Fibroblast of pulmonary artery (primary cell): ENCODE results near the gene POU3F1.
A peak's percentile ranks its signal among the peaks of the same experiment; 100 is the strongest.

Experiments used
- DNase-seq: peaks from one replicate; pipeline ENCODE4 v3.0.0-alpha.2; 2010; ENCODE audit warnings: low read depth
- H3K4me3 ChIP-seq: replicated peaks from 2 replicates; pipeline ENCODE4 v1.5.1; 2011; ENCODE audit warnings: low read depth, mild to moderate bottlenecking, control low read depth, low read length, moderate library complexity
- CTCF ChIP-seq: IDR thresholded peaks from 2 replicates; pipeline ENCODE4 v1.5.1; 2011; ENCODE audit warnings: mild to moderate bottlenecking, control low read depth, low read length, inconsistent platforms; ENCODE audit errors: missing control alignments

POU3F1 gene

GRCh38 chr1:38012363-38013226, 34.0 kb downstream of the POU3F1 start, which contains the start of gene UTP11:
Gene UTP11, plus strand, starts transcription at chr1:38012734. Its CDS starts 69 bp downstream, at chr1:38012803.
- peak within 1 kb of the TSS; percentile 71 for H3K4me3 ChIP-seq
- no peak for TF ChIP-seq CTCF
- peak; percentile 100 for DNase-seq

GRCh38 chr1:38009841-38010180, 36.8 kb downstream of the POU3F1 start:
- no peak overlapping the region for H3K4me3 ChIP-seq
- DNase-seq, result no peak
- no peak for TF ChIP-seq CTCF

GRCh38 chr1:38009088-38009840, 37.3 kb downstream of the POU3F1 start:
- DNase-seq, result peak; percentile 84
- H3K4me3 ChIP-seq, result no peak overlapping the region

GRCh38 chr1:38006008-38006828, 40.4 kb downstream of the POU3F1 start:
- peak overlapping the region; percentile 34 for H3K4me3 ChIP-seq
- DNase-seq, result no peak
- TF ChIP-seq CTCF, result no peak

More at GRCh38 chr1:38009088-38009840, 37.3 kb downstream of the POU3F1 start:
- peak; percentile 9 for TF ChIP-seq CTCF

GRCh38 chr1:38005195-38006007, 41.2 kb downstream of the POU3F1 start, which contains the start of gene FHL3:
Gene FHL3, minus strand, starts transcription at chr1:38005514. Its CDS starts 6,102 bp downstream, at chr1:37999412.
- no peak for TF ChIP-seq CTCF
- peak; percentile 67 for DNase-seq
- H3K4me3 ChIP-seq, result peak within 1 kb of the TSS; percentile 90
